T-helper 2 cell treated with Interferon-gamma antibody and Interleukin-4, amounts not matched to agents 100 ng/mL and 5 ng/mL, for 36 hours (primary cell): Measurements from ENCODE around the gene RUFY4. TPM values are rescaled to one million over a fixed set of nuclear protein-coding genes. Genes with fewer than 3 reads are reported as not detected.
"Not testable (repeated sequence)": the region's sequence is repeated elsewhere in the genome, so short reads cannot be mapped to it uniquely, and the experiment has no call there.

ENCODE experiments used
- intact Hi-C: fragments of 100-400 bp; cut with micrococcal nuclease; formaldehyde crosslinking; loops from one replicate; pipeline ENCODE4 v1.15.1; 2023
- total RNA-seq: library from RNA; stranded (reverse); gene quantifications from 2 replicates; pipeline ENCODE4 v1.2.3, GENCODE V29; 2022

RUFY4 gene
- total RNA-seq, 1 donor from 2014 or later, result 1.3 TPM

GRCh38 chr2:218081063-218081462, 12.0 kb downstream of the RUFY4 start:
- intact Hi-C loops, result loop anchor here (10.0 kb wide), 1 partner anchor 84 kb away; the partner anchor contains the start of gene CXCR1

GRCh38 chr2:218081695-218082094, 12.6 kb downstream of the RUFY4 start:
- intact Hi-C loops, result loop anchor here (10.0 kb wide), 1 partner anchor 83 kb away; the partner anchor contains the start of gene CXCR1

- intact Hi-C loops, result loop anchor here (10.0 kb wide), 1 partner anchor 82 kb away; the partner anchor contains the start of gene CXCR1
Observed at GRCh38 chr2:218082586-218083351, 13.7 kb downstream of the RUFY4 start.

GRCh38 chr2:218083352-218083676, 14.3 kb downstream of the RUFY4 start:
- intact Hi-C loops, result loop anchor here (10.0 kb wide), 1 partner anchor 81 kb away; the partner anchor contains the start of gene CXCR1

- intact Hi-C loops, result loop anchor here (10.0 kb wide), 1 partner anchor 78 kb away; the partner anchor contains the start of gene CXCR1
Observed at GRCh38 chr2:218086478-218086877, 17.4 kb downstream of the RUFY4 start.

- intact Hi-C loops, result loop anchor here (10.0 kb wide), 1 partner anchor 76 kb away; the partner anchor contains the start of gene CXCR1
Observed at GRCh38 chr2:218089259-218089658, 20.2 kb downstream of the RUFY4 start.

GRCh38 chr2:218091746-218092145, 22.7 kb downstream of the RUFY4 start:
- intact Hi-C loops, result no loop called here

- intact Hi-C loops, result no loop called here
Observed at GRCh38 chr2:218093879-218094278, 24.8 kb downstream of the RUFY4 start.

GRCh38 chr2:218095853-218096252, 26.8 kb downstream of the RUFY4 start:
- intact Hi-C loops, result no loop called here

GRCh38 chr2:218097975-218098374, 28.9 kb downstream of the RUFY4 start:
- intact Hi-C loops, result no loop called here

- intact Hi-C loops, result not testable (repeated sequence)
Observed at GRCh38 chr2:218108834-218109233, 39.8 kb downstream of the RUFY4 start.

GRCh38 chr2:218121789-218122188, 52.7 kb downstream of the RUFY4 start:
- intact Hi-C loops, result not testable (repeated sequence)

- intact Hi-C loops, result not testable (repeated sequence)
Observed at GRCh38 chr2:218122286-218122685, 53.2 kb downstream of the RUFY4 start.

- intact Hi-C loops, result no loop called here
Observed at GRCh38 chr2:218123986-218124385, 54.9 kb downstream of the RUFY4 start.

- intact Hi-C loops, result no loop called here
Observed at GRCh38 chr2:218125095-218125494, 56.0 kb downstream of the RUFY4 start.

- intact Hi-C loops, result no loop called here
Observed at GRCh38 chr2:218125626-218126080, 56.6 kb downstream of the RUFY4 start, which contains the start of gene CXCR2. TSS of gene CXCR2 (plus strand) at chr2:218126028. CDS start at chr2:218134802, 8,774 bp downstream.

GRCh38 chr2:218127929-218128455, 58.9 kb downstream of the RUFY4 start:
- intact Hi-C loops, result no loop called here

- intact Hi-C loops, result no loop called here
Observed at GRCh38 chr2:218128781-218129457, 59.9 kb downstream of the RUFY4 start.

- intact Hi-C loops, result no loop called here
Observed at GRCh38 chr2:218129458-218130135, 60.5 kb downstream of the RUFY4 start.

GRCh38 chr2:218130377-218130776, 61.3 kb downstream of the RUFY4 start:
- intact Hi-C loops, result no loop called here

- intact Hi-C loops, result no loop called here
Observed at GRCh38 chr2:218130822-218131221, 61.8 kb downstream of the RUFY4 start.
